OCI-LY1 (cell line): ENCODE results near the gene MAN1A2.
"Not testable (repeated sequence)": the region's sequence is repeated elsewhere in the genome, so short reads cannot be mapped to it uniquely, and the experiment has no call there.

ENCODE experiments used
- H2AFZ ChIP-seq: fragments of 200-600 bp; sonication (generic), shearing (Covaris generic); 2 replicates; pipeline ENCODE4 v1.6.0; 2014; ENCODE audit warnings: antibody characterized with exemption, mild to moderate bottlenecking, low read length
- H3F3A ChIP-seq: fragments of 200-600 bp; sonication (generic), shearing (Covaris generic); 2 replicates; pipeline ENCODE4 v1.6.0; 2014; ENCODE audit warnings: mild to moderate bottlenecking, antibody characterized with exemption, low read length, moderate library complexity; ENCODE audit not compliant: insufficient read depth
- H3K27ac ChIP-seq: fragments of 200-600 bp; sonication (generic); 2 replicates; pipeline ENCODE4 v1.5.1; 2014; ENCODE audit warnings: low read length, mixed run types, mild to moderate bottlenecking, low read depth; ENCODE audit not compliant: poor library complexity, severe bottlenecking
- H3K27me3 ChIP-seq: fragments of 200-600 bp; sonication (generic); 2 replicates; pipeline ENCODE4 v1.6.0; 2014; ENCODE audit warnings: antibody characterized with exemption, mild to moderate bottlenecking, low read length, moderate library complexity; ENCODE audit not compliant: insufficient read depth
- H3K36me3 ChIP-seq: fragments of 200-600 bp; sonication (generic); 2 replicates; pipeline ENCODE4 v1.6.1; 2014; ENCODE audit warnings: mild to moderate bottlenecking, antibody characterized with exemption, low read length, moderate library complexity, mixed read lengths; ENCODE audit not compliant: insufficient read depth
- H3K4me1 ChIP-seq: fragments of 200-600 bp; sonication (generic); 2 replicates; pipeline ENCODE4 v1.5.1; 2014; ENCODE audit warnings: mild to moderate bottlenecking, low read length, moderate library complexity; ENCODE audit not compliant: insufficient read depth, severe bottlenecking
- H3K4me2 ChIP-seq: fragments of 200-600 bp; sonication (generic), shearing (Covaris generic); 2 replicates; pipeline ENCODE4 v1.6.1; 2014; ENCODE audit warnings: low read length
- H3K4me3 ChIP-seq: fragments of 200-600 bp; sonication (generic); 2 replicates; pipeline ENCODE4 v1.5.1; 2014; ENCODE audit warnings: low read length, low read depth, mild to moderate bottlenecking, mixed read lengths; ENCODE audit not compliant: poor library complexity, severe bottlenecking
- H3K79me2 ChIP-seq: fragments of 200-600 bp; shearing (Covaris generic); 2 replicates; pipeline ENCODE4 v1.6.1; 2016; ENCODE audit warnings: mixed run types, low read length, mixed read lengths; ENCODE audit not compliant: insufficient read depth
- H3K9ac ChIP-seq: fragments of 200-600 bp; sonication (generic), shearing (Covaris generic); 2 replicates; pipeline ENCODE4 v1.6.1; 2014; ENCODE audit warnings: mild to moderate bottlenecking, low read length, mixed read lengths
- H3K9me2 ChIP-seq: fragments of 200-600 bp; sonication (generic), shearing (Covaris generic); 2 replicates; pipeline ENCODE4 v1.6.1; 2014; ENCODE audit warnings: low read depth, mild to moderate bottlenecking, low read length, mixed read lengths
- H3K9me3 ChIP-seq: fragments of 200-600 bp; shearing (Covaris generic); 2 replicates; pipeline ENCODE4 v1.6.1; 2014; ENCODE audit warnings: low read length, mixed read lengths
- H4K20me1 ChIP-seq: fragments of 200-600 bp; sonication (generic), shearing (Covaris generic); 2 replicates; pipeline ENCODE4 v1.6.0; 2016; ENCODE audit warnings: mild to moderate bottlenecking, low read length; ENCODE audit not compliant: insufficient read depth
- CTCF ChIP-seq: fragments of 200-600 bp; sonication (generic), shearing (Covaris generic); IDR thresholded peaks from 2 replicates; pipeline ENCODE4 v1.5.1; 2017; ENCODE audit warnings: mild to moderate bottlenecking, antibody characterized with exemption, low read length, moderate library complexity, mixed read lengths
- EZH2 ChIP-seq: fragments of 200-600 bp; sonication (generic), shearing (Covaris generic); IDR thresholded peaks from 2 replicates; pipeline ENCODE4 v1.8.0; 2017; ENCODE audit warnings: borderline replicate concordance, mixed run types, mild to moderate bottlenecking, antibody characterized with exemption, low read length, moderate library complexity, mixed read lengths

MAN1A2 gene

GRCh38 chr1:117346206-117346928 lies 20.9 kb upstream of the MAN1A2 start:
- H3K79me2 ChIP-seq, result no peaks in the 10 kb centered on the region
- H3K9me2 ChIP-seq, result no peaks in the 10 kb centered on the region
- no peaks in the 10 kb centered on the region for H3K9me3 ChIP-seq
- H3F3A ChIP-seq, result no peaks in the 10 kb centered on the region
- H3K36me3 ChIP-seq, result no peaks in the 10 kb centered on the region
- no peak overlapping the region for H3K4me3 ChIP-seq
- H3K27me3 ChIP-seq, result no peaks in the 10 kb centered on the region
- no peak overlapping the region for H3K4me2 ChIP-seq
- H3K27ac ChIP-seq, result no peak overlapping the region
- H3K4me1 ChIP-seq, result no peaks in the 10 kb centered on the region
- H2AFZ ChIP-seq, result no peak overlapping the region
- no peak overlapping the region for H3K9ac ChIP-seq
- TF ChIP-seq CTCF (no peak), EZH2 (no peak)
- no peaks in the 10 kb centered on the region for H4K20me1 ChIP-seq

- Histone ChIP-seq H3K4me3 (no peak overlapping the region), H3F3A (no peaks in the 10 kb centered on the region), H3K36me3 (no peaks in the 10 kb centered on the region), H3K9me2 (no peaks in the 10 kb centered on the region), H2AFZ (no peak overlapping the region), H3K79me2 (no peaks in the 10 kb centered on the region), H3K27me3 (no peaks in the 10 kb centered on the region), H3K4me1 (no peaks in the 10 kb centered on the region), H3K9me3 (no peaks in the 10 kb centered on the region), H3K27ac (no peak overlapping the region), H3K4me2 (no peak overlapping the region), H3K9ac (no peak overlapping the region), H4K20me1 (no peaks in the 10 kb centered on the region)
- no peak for TF ChIP-seq CTCF
- TF ChIP-seq EZH2, result no peak
These were observed 19.3 kb upstream of the MAN1A2 start for GRCh38 chr1:117347907-117348306.

- H3K9me2 ChIP-seq, H3F3A ChIP-seq, H2AFZ ChIP-seq: not testable (repeated sequence)
These were observed 14.6 kb upstream of the MAN1A2 start for GRCh38 chr1:117352695-117353094.

GRCh38 chr1:117357833-117358603 lies 9.2 kb upstream of the MAN1A2 start:
- not testable (repeated sequence) for H2AFZ ChIP-seq, H3K4me1 ChIP-seq, H3K27me3 ChIP-seq, H3K27ac ChIP-seq, H3K4me3 ChIP-seq, H3K4me2 ChIP-seq, H3K9me2 ChIP-seq, H3K36me3 ChIP-seq, H3K79me2 ChIP-seq, H3F3A ChIP-seq, H3K9me3 ChIP-seq, H3K9ac ChIP-seq, H4K20me1 ChIP-seq

More at GRCh38 chr1:117352695-117353094, 14.6 kb upstream of the MAN1A2 start:
- not testable (repeated sequence) for H3K36me3 ChIP-seq, H3K27me3 ChIP-seq, H3K27ac ChIP-seq, H3K4me1 ChIP-seq, H3K9me3 ChIP-seq, H4K20me1 ChIP-seq, H3K79me2 ChIP-seq, H3K4me3 ChIP-seq, H3K4me2 ChIP-seq, H3K9ac ChIP-seq

- H4K20me1 ChIP-seq, H3K9ac ChIP-seq, H3K4me2 ChIP-seq, H3K4me1 ChIP-seq, H3K4me3 ChIP-seq, H3K36me3 ChIP-seq, H3K9me2 ChIP-seq, H3K79me2 ChIP-seq, H3K9me3 ChIP-seq, H2AFZ ChIP-seq, H3K27ac ChIP-seq, H3F3A ChIP-seq, H3K27me3 ChIP-seq: not testable (repeated sequence)
These were observed 8.7 kb upstream of the MAN1A2 start for GRCh38 chr1:117358604-117358887.
